HG03378 (cell line): Measurements from ENCODE around the gene PWWP3B.
"Not testable (repeated sequence)": the region's sequence is repeated elsewhere in the genome, so short reads cannot be mapped to it uniquely, and the experiment has no call there.

ENCODE experiments used
- ATAC-seq: cut with Tn5 transposase; IDR thresholded peaks from one replicate; pipeline ENCODE4 v1.9.1; 2021; ENCODE audit warnings: mild to moderate bottlenecking, moderate library complexity; ENCODE audit not compliant: unreplicated experiment

The PWWP3B gene

DNA sequence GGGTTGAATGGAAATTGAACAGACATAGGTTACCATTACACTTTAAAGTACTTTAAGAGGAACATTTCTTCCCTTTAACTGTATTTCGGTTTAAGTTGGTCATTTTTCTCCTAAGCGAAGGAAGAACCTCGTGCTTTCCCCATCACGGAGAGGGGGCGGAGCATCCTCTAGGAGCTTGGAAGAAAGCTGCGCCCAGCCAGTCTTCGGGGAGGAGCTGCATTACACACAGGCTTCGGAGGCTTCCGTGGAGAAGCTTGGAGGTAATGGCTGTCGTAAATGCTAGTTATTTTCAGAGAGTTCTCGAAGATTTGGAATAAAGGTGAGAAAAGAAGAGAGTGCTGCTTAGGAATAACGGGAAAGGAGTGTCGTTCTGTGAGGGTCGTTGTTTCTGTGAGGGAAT, at the start of gene PWWP3B:
Gene PWWP3B, plus strand, starts transcription at position 199 of the 400 bp plus-strand sequence. CDS start 37,128 bp downstream, outside the sequence.
- ATAC-seq: no peak

DNA sequence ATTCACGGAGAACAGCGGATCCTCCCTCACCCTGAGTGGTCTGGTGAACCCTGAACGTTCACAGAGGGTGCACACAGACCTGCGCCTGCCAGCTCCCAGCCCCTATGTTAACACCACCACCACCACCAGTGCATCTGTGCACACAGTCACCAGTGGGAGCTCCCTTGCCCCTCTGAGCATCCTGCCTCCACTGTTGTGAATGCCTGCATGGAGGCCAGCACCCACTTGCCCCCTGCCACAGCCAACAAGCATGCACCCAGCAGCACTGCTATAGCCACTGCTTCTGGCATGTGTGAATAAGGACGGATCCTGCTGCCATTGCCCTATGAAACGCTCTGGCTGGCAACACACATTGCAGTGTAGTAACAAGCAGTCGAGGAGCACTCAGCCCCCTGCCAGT, 29.1 kb upstream of the PWWP3B start:
- ATAC-seq: no peak

DNA sequence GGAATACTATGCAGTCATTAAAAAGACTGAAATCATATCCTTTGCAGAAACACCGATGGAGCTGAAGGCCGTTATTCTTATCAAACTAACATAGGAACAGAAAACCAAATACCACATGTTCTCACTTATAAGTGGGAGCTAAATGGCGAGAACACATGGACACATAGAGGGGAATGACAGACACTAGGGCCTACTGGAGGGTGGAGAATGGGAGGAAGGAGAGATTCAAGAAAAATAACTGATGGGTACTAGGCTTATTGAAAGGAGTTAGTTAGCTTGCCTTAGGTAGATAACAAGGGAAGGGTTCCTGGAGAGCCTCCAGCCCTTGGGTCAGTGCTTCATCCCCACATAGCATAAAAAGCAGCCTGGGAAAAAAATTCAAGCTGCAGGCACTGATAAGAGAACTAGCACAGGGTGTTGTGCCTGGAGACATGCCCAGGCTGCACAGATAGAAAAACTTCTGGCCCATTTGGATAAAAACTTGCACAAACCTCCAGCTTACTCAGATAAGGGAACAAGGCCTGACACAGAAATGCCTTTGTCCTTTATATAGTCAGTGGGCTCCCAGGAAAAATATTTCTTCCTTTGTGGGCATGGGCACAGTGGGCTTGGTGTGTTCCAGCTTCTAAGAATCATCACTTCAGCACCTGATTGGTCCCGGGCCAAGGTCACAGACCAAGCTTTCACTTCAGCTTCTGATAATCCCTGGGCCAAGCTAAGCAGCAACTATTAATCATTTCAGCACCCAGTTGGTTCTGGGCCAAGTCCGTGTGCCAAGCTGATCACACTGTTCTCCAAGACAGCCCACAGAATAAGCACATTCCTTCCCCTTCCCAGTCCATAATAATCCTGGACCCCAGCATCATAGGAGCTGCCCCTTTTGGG, 23.1 kb upstream of the PWWP3B start:
- ATAC-seq: no peak

DNA sequence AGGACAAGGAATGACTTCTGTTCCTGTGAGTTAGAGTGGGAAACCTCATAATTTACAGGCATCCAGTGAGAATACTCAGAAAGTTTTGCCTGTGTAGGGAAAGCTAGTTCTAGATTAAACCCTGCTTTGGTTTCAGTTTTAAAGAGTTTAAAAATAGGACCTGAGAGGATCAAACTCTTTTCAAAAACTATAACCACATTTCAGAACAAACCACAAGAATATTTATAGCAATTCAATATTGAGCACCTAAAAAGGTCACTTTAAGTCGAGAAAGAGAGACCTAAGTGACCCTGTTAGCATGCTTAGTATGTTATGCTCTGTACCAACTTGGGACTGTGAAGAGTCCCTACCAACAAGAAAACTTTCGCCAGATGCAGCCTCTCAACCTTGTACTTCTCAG, 17.4 kb upstream of the PWWP3B start:
- no peak for ATAC-seq

DNA sequence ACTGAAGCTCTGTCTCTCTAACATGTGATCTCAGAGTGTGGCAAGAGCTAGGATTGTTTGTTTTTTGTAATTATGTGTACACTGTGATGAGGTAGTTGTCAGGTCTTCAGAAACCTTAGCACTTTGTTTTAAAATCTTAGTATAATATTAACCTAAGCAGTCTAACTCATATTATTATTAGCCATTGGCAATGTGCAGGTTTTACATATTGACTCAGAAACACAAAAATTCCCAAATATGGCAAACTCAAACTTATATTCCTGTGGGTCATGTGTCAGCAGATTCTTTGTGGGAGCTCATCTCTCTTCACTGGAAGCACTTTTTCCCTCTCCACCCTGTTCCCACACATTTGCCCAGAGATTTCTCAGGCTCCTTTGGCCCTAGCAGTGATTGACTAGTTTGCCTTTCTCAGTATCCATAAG, 8.2 kb upstream of the PWWP3B start:
- no peak for ATAC-seq

DNA sequence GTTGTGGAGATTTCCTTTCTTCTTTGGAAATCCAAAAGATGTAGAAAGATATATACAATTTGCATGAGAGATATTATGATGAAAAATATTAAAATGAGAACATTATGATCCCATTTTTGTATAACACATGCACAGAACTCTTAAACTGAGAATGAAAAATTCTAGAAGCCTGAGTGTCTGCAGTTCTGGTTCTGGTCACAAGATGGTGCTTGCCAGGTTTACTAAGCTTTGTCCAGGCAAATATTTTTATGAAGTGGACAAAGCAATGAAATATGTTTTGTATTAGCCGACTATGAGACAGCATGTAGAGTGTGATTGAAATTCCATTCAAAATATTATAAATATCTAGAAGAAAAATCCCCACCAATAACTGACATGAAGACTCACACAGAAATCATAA, 2.2 kb downstream of the PWWP3B start:
- no peak for ATAC-seq

DNA sequence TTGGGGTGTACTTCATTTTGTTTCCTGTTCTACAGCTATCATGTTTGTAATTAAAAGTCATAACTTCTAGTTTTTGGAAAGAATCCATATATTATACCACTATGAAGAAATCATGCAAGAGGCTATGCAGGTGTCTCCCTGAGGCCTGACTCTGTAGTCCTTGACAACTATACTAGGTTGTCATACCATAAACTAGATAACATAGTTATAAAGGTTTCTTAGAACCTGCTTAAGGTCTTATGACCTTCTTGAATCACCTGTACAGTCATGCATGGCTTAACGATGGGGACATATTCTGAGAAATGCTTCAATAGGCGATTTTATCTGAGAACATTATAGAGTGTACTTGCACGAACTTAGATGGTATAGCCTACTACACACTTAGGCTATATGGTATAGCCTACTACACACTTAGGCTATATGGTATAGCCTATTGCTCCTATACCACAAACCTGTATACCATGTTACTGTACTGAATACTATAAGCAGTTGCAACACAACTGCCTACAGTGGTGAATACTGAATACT, 3.3 kb downstream of the PWWP3B start:
- ATAC-seq: no peak

DNA sequence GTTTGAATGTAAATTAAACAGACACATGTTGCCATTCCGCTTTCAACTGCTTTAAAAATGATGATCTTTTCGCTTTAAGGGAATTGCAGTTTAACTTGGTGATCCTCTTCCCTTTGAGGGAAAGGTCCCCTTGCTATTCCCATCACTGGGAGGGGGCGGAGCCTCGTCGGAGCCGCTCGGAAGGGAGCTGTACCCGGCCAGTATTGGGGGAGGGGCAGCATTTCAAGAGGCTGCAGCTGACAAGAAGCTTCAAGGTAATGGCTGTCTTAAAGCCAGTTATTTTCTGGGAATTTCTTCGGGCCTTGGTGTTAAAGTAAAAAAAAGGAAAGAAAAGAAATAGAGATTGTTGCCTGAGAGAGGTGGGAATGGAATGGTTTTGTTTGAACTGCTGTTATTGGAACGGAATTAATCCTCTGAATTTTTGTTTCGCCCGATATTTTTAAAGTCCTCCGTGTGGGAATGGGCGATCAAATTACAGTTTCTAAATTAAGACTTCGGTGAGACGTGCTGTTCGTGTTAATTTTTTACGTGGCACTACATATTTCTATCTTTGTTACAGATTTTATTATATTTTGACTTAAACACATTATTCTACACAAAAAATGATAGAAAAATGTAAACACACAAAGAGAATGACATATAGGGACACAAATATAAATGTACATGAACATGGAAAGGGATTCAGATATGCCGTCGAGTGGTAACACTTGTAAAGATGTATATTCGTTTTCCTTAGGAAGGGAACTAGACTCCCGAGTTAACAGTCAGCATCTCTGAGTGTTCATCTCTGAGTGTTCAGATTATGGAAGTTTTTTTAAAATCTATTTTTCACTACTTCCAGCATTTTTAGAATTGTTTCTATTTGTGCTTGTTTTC, 9.2 kb downstream of the PWWP3B start:
- no peak for ATAC-seq

DNA sequence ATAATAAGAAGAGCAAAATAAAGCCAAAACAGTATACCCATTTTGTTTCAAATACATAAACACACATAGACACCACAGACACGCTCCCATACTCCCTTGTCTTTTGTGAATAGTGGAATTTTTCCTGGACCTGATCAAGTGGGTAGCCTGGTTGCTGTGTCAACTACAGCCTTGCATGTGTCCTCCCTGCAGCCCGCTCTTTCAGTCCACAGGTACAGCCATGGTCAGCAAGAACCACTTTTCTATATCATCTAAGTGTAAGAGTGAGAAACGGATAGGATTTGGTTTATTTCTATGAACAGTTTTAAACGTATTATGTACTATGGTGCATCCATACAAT, 9.8 kb downstream of the PWWP3B start:
- no peak for ATAC-seq

DNA sequence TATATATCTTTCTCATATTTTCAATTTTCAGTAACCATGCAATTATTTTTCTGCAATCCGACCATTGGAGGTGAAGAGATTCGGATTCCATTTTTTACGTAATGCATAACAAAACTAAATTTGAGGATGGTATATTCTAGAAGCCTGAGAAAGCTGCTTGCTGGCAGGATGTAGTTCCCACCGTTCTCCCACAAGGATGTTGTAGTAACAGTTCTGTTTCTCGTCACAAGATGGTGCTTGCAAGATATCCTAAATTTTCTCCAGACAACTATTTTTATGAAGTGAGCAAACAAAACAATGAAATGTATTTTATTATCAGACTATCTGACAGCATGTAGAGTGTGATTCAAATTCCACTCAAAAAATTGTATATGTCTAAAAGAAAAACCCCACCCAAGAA, 10.7 kb downstream of the PWWP3B start:
- no peak for ATAC-seq

DNA sequence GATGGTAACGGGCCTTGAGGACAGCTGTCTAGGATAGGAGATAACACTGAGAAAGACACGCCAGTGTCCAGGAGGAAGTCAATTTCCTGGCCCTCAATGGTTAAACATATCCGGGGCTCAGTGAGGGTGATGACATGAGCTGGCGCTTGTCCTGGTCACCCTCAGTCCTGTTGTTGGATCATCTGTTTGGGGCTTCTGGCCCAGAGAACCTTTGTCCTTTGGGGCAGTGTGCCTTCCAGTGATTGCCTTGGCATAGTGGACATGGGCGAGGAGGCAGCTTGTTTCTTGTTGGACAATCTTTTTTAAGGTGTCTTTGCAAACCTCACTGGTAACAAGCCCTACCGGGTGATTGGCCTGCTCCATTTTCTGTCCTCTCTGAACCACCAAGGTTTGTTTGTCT, 15.6 kb downstream of the PWWP3B start:
- not testable (repeated sequence) for ATAC-seq

DNA sequence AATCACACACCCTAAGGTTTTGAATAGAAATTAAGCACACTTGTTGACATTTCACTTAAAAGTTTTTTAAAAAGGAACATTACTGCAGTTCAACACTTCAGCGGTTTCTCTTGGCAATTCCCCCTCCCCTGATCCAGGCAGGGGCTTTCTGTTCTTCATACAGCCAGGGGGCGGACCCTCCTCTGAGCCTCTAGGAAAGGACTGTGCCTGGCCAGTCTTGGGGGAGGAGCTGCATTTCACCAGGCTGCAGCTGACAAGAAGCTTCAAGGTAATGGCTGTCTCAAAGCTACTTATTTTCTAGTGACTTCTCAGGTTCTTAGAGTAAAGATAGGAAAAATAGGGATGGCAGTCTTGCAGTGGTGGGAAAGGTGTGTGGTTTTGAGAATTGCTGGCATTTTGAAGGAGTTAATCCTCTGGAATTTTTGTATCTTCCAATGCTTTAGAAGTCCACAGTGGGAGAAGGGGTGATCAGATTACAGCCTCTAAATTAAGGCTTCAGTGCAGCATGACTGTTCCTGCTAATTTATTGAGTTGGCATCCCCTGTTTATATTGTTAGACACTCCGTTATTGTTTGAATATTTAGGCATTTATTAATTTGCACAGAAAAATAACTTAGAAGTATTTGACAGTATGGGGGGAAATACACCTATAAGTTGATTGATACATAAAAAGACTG, 33.5 kb downstream of the PWWP3B start:
- ATAC-seq: no peak

DNA sequence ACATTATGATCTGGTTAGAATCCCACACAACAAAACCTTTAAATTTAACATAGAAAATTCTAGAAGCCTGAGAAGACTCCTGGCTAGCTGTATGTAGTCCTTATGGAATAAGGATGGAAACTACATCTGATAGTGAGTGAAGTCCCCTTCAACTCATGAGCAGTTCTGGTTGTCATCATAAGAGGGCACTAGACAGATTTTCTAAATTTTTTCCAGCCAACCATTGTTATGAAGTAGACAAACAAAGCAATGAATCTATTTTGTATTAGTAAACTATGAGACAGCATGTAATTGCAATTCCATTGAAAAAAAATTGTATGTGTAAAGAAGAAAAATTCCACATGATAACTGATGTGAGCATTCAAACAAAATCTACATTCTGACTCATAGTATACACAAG, 35.2 kb downstream of the PWWP3B start:
- no peak for ATAC-seq

DNA sequence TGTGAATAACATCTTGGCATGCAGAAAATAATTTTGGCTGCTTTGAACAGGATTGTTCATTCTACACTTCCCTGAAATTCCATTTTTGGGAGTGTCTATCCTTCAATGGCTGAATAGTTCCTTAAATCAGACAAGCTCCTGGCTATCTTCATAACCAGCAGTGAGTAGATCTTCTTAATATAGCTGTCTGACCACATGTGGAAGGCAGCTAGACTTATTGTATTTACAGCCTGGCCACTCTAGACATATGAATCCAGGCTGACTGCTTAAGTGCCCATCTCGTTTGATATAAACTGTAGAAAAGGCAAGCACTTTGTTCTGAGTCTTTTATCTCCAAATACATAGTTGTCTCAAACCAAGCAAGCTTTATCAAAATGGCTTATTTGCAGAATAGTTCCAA, 40.0 kb downstream of the PWWP3B start:
- ATAC-seq: no peak
